ENCODE measurements around the gene SMARCA4.

GRCh38 chr19:10913716-10914340, 47.0 kb upstream of the SMARCA4 start:
- no peak for TF ChIP-seq CTCF (IDR thresholded peaks at IDR 0.05)
- TF ChIP-seq POLR2A (IDR thresholded peaks at IDR 0.05), result no peak

Data from lower leg skin (tissue), 3 donors.